ENCODE data around the gene DDI2.

The DDI2 gene

DNA sequence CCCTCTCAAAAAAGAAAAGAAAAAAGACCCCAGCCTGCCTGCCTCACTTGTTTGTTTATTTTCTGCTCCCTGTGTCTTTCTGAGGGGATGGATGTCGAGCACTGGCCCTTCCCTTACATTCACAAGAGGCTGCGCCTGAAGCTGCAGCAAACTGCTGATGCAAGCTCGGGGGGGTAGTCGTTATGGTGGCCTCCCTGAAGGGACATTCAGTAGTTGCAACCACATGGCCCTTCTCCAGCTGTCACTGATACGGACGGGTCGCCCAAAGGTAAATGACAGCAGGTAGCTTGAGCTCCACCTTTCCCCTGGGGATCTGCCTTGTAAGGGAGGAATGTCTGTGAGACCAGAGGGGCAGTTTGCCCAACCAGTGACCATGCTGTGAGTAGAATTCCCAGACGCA is 84.5 kb downstream of the DDI2 start:
- peaks cover 32% of the 10 kb centered on the region for H4K20me1 ChIP-seq (ENCODE audit: insufficient read depth, low read length)
- TF ChIP-seq, protein P1, sequence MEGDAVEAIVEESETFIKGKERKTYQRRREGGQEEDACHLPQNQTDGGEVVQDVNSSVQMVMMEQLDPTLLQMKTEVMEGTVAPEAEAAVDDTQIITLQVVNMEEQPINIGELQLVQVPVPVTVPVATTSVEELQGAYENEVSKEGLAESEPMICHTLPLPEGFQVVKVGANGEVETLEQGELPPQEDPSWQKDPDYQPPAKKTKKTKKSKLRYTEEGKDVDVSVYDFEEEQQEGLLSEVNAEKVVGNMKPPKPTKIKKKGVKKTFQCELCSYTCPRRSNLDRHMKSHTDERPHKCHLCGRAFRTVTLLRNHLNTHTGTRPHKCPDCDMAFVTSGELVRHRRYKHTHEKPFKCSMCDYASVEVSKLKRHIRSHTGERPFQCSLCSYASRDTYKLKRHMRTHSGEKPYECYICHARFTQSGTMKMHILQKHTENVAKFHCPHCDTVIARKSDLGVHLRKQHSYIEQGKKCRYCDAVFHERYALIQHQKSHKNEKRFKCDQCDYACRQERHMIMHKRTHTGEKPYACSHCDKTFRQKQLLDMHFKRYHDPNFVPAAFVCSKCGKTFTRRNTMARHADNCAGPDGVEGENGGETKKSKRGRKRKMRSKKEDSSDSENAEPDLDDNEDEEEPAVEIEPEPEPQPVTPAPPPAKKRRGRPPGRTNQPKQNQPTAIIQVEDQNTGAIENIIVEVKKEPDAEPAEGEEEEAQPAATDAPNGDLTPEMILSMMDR (IDR thresholded peaks at IDR 0.05; ENCODE audit: borderline replicate concordance, extremely low read depth, low read length, poor library complexity, severe bottlenecking): no peak
- no peak for TF ChIP-seq EZH2 (IDR thresholded peaks at IDR 0.05; ENCODE audit: borderline replicate concordance, low read depth, low read length, severe bottlenecking)
- no peak overlapping the region for H3K4me3 ChIP-seq (ENCODE audit: low read depth in 1 of 2, low read length in 2 of 2)
- ATAC-seq (ENCODE audit: insufficient read depth, low read depth) (no peak), DNase-seq (no peak)
- no peak overlapping the region for H3K27ac ChIP-seq (ENCODE audit: low read length)
- no peak overlapping the region for H3K9ac ChIP-seq (ENCODE audit: low read depth, low read length)
- H3K9me3 ChIP-seq (ENCODE audit: insufficient read depth, low read length, severe bottlenecking): no peaks in the 10 kb centered on the region
- H3K4me1 ChIP-seq (ENCODE audit: insufficient read depth, low read length): no peaks in the 10 kb centered on the region
- H3K79me2 ChIP-seq (ENCODE audit: insufficient read depth, low read length): peaks cover 57% of the 10 kb centered on the region
- H3K27me3 ChIP-seq (ENCODE audit: insufficient read depth, low read length, poor library complexity): no peaks in the 10 kb centered on the region
- peaks cover 22% of the 10 kb centered on the region for H3K36me3 ChIP-seq (ENCODE audit: insufficient read depth, low read length)
- no peak overlapping the region for H2AFZ ChIP-seq (ENCODE audit: low read depth, low read length)
- no peak overlapping the region for H3K4me2 ChIP-seq (ENCODE audit: insufficient read depth, low read length)

DNA sequence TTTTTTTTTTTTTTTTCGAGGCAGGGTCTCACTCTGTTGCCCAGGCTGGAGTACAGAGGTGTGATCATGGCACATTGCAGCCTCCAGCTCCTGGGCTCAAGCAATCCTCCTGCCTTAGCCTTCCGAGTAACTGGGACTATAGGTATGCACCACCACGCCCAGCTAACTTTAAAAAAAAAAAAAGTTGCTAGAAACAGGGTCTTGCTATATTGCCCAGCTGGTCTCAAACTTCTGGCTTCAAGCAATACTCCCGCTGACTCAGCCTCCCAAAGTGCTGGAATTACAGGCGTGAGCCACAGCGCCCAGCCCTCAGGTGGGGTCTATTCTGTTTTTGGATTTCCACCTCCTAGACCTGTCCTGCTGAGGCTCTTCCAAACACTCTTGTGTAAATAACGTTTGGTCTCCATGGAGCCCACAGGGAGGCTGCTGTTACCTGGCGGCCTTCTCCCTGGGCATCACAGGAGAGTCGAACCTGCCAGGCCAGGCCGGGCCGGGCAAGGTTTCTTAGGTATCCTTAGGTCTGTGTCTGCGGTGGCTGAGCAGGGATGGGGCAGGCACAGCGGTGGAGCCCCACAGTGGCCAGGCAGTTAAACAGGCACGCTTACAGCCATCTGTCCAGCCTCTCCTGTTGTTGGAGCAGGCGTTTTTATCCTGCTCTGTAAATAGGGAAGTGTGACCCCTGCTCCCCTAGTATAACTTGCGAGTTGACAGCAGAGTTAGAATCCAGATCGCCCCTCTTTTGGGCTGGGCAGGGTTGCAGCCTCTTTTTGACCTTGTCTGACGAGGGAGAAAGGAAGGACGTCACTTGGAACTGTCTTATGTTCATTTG is 85.7 kb downstream of the DDI2 start:
- ATAC-seq (ENCODE audit: insufficient read depth, low read depth) (no peak), DNase-seq (no peak)
- Histone ChIP-seq H2AFZ (ENCODE audit: low read depth, low read length) (no peak overlapping the region), H3K4me3 (ENCODE audit: low read depth in 1 of 2, low read length in 2 of 2) (no peak overlapping the region), H3K36me3 (ENCODE audit: insufficient read depth, low read length) (peaks cover 18% of the 10 kb centered on the region), H3K79me2 (ENCODE audit: insufficient read depth, low read length) (peaks cover 60% of the 10 kb centered on the region), H3K4me2 (ENCODE audit: insufficient read depth, low read length) (no peak overlapping the region), H4K20me1 (ENCODE audit: insufficient read depth, low read length) (peaks cover 34% of the 10 kb centered on the region), H3K9me3 (ENCODE audit: insufficient read depth, low read length, severe bottlenecking) (no peaks in the 10 kb centered on the region), H3K27me3 (ENCODE audit: insufficient read depth, low read length, poor library complexity) (no peaks in the 10 kb centered on the region), H3K27ac (ENCODE audit: low read length) (no peak overlapping the region), H3K9ac (ENCODE audit: low read depth, low read length) (no peak overlapping the region), H3K4me1 (ENCODE audit: insufficient read depth, low read length) (no peaks in the 10 kb centered on the region)
- TF ChIP-seq, protein P1 (IDR thresholded peaks at IDR 0.05; ENCODE audit: borderline replicate concordance, extremely low read depth, low read length, poor library complexity, severe bottlenecking): no peak
- no peak for TF ChIP-seq EZH2 (IDR thresholded peaks at IDR 0.05; ENCODE audit: borderline replicate concordance, low read depth, low read length, severe bottlenecking)

DNA sequence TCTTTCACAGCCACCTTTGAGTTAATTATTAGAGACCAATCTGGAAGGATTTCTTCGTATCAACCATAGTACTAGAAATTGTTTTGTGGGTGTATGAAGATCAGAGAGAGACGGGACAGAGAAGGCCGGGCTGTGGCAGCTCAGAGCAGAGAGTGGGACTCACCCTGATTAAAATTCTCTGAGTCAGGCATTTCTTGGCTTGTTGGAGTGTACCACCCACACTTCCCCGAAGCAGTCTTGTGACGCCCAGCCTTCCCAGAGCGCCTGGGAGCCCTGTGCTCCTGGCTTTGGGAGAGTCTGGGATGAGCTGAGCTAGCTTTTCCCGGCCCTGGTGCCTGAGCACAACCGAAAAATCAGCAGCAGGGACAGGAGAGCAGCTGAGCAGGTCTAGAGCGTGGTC is 86.3 kb downstream of the DDI2 start:
- Histone ChIP-seq H3K9ac (ENCODE audit: low read depth, low read length) (no peak overlapping the region), H3K4me1 (ENCODE audit: insufficient read depth, low read length) (no peaks in the 10 kb centered on the region), H3K27me3 (ENCODE audit: insufficient read depth, low read length, poor library complexity) (no peaks in the 10 kb centered on the region), H2AFZ (ENCODE audit: low read depth, low read length) (no peak overlapping the region), H3K36me3 (ENCODE audit: insufficient read depth, low read length) (peaks cover 18% of the 10 kb centered on the region), H3K79me2 (ENCODE audit: insufficient read depth, low read length) (peaks cover 59% of the 10 kb centered on the region), H4K20me1 (ENCODE audit: insufficient read depth, low read length) (peaks cover 34% of the 10 kb centered on the region), H3K27ac (ENCODE audit: low read length) (no peak overlapping the region), H3K4me2 (ENCODE audit: insufficient read depth, low read length) (no peak overlapping the region), H3K4me3 (ENCODE audit: low read depth in 1 of 2, low read length in 2 of 2) (no peak overlapping the region), H3K9me3 (ENCODE audit: insufficient read depth, low read length, severe bottlenecking) (no peaks in the 10 kb centered on the region)
- DNase-seq (no peak), ATAC-seq (ENCODE audit: insufficient read depth, low read depth) (no peak)
- TF ChIP-seq, protein P1 (IDR thresholded peaks at IDR 0.05; ENCODE audit: borderline replicate concordance, extremely low read depth, low read length, poor library complexity, severe bottlenecking): no peak
- no peak for TF ChIP-seq EZH2 (IDR thresholded peaks at IDR 0.05; ENCODE audit: borderline replicate concordance, low read depth, low read length, severe bottlenecking)
